AG04449 (cell line): ENCODE data around the gene BET1L.
A peak's percentile ranks its signal among the peaks of the same experiment; 100 is the strongest.

Experiments
- CTCF ChIA-PET: fragments of 350-600 bp; formaldehyde crosslinking; extraction: SDS; loops from one replicate; lab custom pipeline; 2021; ENCODE audit warnings: antibody characterized with exemption; lab: Yijun Ruan, JAX
- POLR2A ChIA-PET: fragments of 400-600, 350-600 bp; formaldehyde crosslinking; extraction: SDS; loops from one replicate; lab custom pipeline; 2020; ENCODE audit warnings: antibody characterized with exemption, inconsistent platforms; lab: Yijun Ruan, JAX
- DNase-seq: peaks from one replicate; pipeline ENCODE4 v3.0.0-alpha.2; 2010; ENCODE audit warnings: low read depth, low spot score
- H3K4me3 ChIP-seq: 2 replicates; pipeline ENCODE4 v1.5.1; 2011; ENCODE audit warnings: low read depth, mild to moderate bottlenecking, control low read depth, low read length
- TF ChIP-seq, protein P1 (sequence below): IDR thresholded peaks from one replicate; pipeline ENCODE4 v1.5.1; 2011; ENCODE audit warnings: mild to moderate bottlenecking, moderate library complexity, low read length, control low read depth, inconsistent platforms; ENCODE audit not compliant: insufficient read depth; ENCODE audit errors: missing control alignments

BET1L gene, protein sequence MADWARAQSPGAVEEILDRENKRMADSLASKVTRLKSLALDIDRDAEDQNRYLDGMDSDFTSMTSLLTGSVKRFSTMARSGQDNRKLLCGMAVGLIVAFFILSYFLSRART

DNA sequence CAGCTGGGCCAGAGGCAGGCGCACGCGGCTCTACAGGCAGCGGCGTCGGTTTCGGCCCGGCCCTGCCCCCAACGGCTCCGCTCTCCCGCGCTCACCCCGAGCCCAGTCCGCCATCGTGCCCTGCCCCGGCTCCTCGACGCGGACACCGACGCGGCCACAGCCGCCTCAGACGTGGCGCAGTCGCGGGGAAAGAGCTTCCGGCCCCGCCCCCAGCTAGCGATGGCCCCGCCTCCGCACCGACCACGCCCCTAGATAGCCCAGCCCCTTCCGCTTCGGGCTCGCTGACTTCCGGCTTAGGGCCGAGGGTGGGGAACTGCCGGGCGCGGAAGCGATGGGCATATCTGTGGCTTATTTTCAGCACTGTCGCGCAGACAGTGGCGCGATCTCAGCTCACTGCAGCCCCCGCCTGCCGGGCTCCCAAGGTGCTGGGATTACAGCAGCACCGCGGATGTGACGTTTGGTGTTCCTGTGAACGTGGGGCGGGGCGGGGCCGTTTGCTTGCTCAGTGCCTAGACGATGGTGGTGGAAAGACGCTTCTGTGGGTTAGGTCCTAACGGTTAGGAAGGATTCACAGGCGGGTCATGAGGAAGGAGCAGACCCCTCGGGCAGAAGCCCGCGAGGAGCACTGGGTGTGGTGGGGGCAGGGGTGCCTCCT is at the start of gene BET1L, which contains the start of gene RIC8A:
TSS of gene BET1L (minus strand) at position 192 of the 655 bp plus-strand sequence. CDS start at position 114, 78 bp downstream.
TSS of gene RIC8A (plus strand) at position 501 of the 655 bp plus-strand sequence. CDS start 1,147 bp downstream, outside the sequence.
- CTCF ChIA-PET: interaction anchor here (1.5 kb wide), 1 partner anchor 241 kb away, joined by 6 read pairs; no protein-coding TSS in a partner anchor
- peak within 1 kb of the TSS; percentile 96 for H3K4me3 ChIP-seq
- peak; percentile 93 for DNase-seq
- TF ChIP-seq, protein P1, sequence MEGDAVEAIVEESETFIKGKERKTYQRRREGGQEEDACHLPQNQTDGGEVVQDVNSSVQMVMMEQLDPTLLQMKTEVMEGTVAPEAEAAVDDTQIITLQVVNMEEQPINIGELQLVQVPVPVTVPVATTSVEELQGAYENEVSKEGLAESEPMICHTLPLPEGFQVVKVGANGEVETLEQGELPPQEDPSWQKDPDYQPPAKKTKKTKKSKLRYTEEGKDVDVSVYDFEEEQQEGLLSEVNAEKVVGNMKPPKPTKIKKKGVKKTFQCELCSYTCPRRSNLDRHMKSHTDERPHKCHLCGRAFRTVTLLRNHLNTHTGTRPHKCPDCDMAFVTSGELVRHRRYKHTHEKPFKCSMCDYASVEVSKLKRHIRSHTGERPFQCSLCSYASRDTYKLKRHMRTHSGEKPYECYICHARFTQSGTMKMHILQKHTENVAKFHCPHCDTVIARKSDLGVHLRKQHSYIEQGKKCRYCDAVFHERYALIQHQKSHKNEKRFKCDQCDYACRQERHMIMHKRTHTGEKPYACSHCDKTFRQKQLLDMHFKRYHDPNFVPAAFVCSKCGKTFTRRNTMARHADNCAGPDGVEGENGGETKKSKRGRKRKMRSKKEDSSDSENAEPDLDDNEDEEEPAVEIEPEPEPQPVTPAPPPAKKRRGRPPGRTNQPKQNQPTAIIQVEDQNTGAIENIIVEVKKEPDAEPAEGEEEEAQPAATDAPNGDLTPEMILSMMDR: no peak
- POLR2A ChIA-PET: interaction anchor here (0.6 to 2.3 kb wide), 13 partner anchors 9 to 241 kb away, joined by 3 to 15 read pairs (median 4); a partner anchor contains a TSS

DNA sequence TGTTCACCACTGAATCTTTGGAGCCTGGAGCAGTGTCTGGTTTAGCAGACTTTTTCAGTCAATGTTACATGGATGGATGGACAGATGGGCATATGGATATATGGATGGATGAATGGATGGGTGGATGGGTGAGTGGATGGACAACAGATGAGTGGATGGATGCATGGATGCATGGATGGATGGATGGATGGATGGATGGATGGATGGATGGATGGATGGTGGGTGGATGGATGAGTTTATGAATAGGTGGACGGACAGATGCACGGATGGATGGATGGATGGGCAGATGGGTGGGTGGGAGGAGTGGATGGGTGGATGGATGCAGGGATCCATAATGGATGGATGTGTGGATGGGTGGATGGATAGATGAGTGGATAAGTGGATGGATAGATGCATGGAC is 48.6 kb upstream of the BET1L start:
- DNase-seq: no peak
- POLR2A ChIA-PET: no interaction called here
- CTCF ChIA-PET: interaction anchor here (3.2 kb wide), 1 partner anchor 14 kb away, joined by 10 read pairs; no protein-coding TSS in a partner anchor
- no peak overlapping the region for H3K4me3 ChIP-seq
- TF ChIP-seq, protein P1: no peak

DNA sequence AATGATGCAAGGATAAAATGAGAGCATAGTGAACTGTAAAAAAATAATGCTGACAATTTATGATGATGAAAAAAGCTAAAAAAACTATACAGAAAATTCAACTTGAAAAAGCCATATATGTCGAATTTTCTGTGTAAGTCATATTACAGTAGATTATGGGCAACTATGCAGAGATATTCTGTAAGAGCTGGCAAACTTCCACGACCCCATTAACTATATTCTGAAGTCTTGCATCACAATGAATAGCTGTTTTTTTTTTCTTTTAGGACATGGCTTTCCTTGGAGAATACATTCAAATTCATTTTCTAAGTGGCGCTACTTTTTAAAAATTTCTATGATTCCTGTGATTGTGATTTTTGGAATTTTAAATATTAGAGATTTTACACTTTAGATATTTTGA is 48.0 kb upstream of the BET1L start:
- CTCF ChIA-PET: interaction anchor here (2.1 to 3.2 kb wide), 2 partner anchors 13 to 193 kb away, joined by 6 to 10 read pairs; no protein-coding TSS in a partner anchor

DNA sequence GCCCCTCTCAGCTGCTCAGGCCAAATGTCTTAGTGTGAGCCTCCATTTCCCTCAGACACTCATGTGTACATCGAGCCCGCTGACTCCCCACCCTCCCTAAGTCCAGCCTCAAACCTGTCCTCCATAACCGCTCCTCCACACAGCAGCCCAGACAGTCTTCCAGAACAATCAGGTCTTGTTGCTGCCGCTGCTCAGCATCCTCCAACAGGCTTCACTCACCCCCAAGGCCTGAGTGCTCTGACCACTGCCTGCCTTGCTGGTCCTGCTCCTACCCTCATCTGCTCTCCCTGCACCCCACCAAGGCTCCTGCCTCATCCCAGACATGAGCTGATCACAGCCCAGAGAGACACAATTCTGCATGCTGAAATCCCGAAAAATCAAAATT is 46.7 kb upstream of the BET1L start:
- TF ChIP-seq, protein P1: no peak
- POLR2A ChIA-PET: no interaction called here
- CTCF ChIA-PET: interaction anchor here (0.9 to 3.2 kb wide), 5 partner anchors 8 to 195 kb away, joined by 3 to 10 read pairs (median 4); no protein-coding TSS in a partner anchor
- DNase-seq: no peak
- H3K4me3 ChIP-seq: no peak overlapping the region

More for the DNA sequence above, 48.0 kb upstream of the BET1L start:
- no peak overlapping the region for H3K4me3 ChIP-seq
- TF ChIP-seq, protein P1: no peak
- no peak for DNase-seq
- POLR2A ChIA-PET: no interaction called here

DNA sequence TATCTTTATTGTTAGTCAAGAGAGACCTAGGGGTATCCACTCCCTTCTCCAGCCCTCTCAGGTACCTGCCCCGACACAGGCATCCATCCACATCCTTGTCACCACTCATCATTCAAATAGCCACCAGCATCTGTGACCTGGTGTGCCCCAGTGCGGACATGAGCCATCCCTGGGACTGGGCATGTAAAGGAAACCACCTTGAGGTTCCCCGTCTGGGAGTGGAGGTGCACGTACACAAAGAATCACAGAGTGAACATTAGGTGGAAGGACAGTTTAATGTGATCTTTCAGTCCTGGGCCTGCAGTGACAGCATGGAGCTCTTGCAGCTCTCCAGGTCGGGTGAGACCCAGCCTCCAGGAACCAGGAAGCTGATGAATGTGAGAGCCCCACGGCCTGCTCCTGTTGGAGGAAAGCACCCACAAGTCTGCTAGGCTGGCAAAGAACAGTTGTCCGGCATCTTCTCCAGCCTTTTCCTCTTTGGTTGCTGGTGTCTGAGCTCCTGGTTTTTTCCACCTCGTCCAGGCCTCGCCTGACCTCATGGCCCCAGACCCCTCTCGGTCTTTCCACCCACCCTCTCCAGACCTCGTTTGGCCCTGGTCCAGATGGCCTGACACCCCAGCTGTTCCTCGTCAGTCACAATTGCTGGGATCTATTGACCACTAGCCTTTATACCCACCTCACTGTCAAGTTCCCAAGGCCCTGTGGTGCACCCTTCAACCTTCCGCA is 46.1 kb upstream of the BET1L start:
- ChIA-PET POLR2A (no interaction called here), CTCF (interaction anchor here (1.0 to 5.5 kb wide), 7 partner anchors 8 to 195 kb away, joined by 3 to 61 read pairs (median 6); no protein-coding TSS in a partner anchor)

More for the DNA sequence above, 46.1 kb upstream of the BET1L start:
- no peak for DNase-seq
- TF ChIP-seq, protein P1: no peak
- no peak overlapping the region for H3K4me3 ChIP-seq
